ENCODE results near the gene SLC25A23. TPM values are rescaled to one million over a fixed set of nuclear protein-coding genes. Genes with fewer than 3 reads are reported as not detected.

SLC25A23 gene
- total and polyA plus RNA-seq, 2 donors (not counting 1 experiment from before 2014, with no cell fraction given) = 9.3 to 25.3 TPM

DNA sequence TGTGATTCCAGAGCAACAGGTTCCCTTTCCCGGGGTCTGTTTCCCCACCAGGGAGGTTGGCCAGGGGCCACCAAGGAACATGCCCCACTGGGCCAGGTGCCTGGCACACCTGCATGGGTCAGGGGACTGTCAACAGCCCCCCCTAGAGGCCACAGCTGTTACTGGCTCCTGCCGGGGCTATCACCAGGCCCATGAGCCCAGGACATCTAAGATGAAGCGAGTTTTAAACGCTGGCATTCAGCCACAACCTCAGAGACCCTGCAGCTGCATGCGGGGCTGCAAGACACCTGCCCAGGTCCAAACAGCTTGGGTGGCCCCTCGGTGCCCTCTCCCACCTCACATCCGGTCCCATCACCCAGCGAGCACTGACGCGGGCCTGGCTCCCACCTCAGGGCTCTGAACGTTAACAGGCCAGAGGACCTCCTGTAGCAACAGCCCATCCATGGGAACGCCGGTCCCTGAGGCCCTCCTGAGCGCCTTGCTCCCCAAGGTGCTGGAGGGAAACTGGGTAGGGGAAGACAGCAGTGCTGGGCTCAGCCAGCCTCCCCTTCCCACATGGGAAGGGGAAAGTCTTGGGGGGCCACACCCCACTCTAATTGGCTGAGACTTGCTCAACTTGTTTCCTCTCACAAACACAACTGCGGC is 47.0 kb downstream of the SLC25A23 start:
- Histone ChIP-seq H3K79me2 (ENCODE audit: control insufficient read depth, insufficient read depth, low read length) (no peaks in the 10 kb centered on the region), H3K9me3 (ENCODE audit: control extremely low read depth in 1 of 3, control insufficient read depth in 2 of 3, insufficient read depth in 1 of 3, low read length in 2 of 3) (no peaks in the 10 kb centered on the region), H3K4me2 (replicated peaks; ENCODE audit: low read depth, low read length, poor library complexity, severe bottlenecking) (no peak overlapping the region), H4K20me1 (ENCODE audit: control insufficient read depth, insufficient read depth, low read length, poor library complexity, severe bottlenecking) (peaks cover 36% of the 10 kb centered on the region), H2AFZ (ENCODE audit: insufficient read depth, low read depth, low read length, poor library complexity, severe bottlenecking) (no peak overlapping the region), H3K27me3 (replicated peaks in 1 of 4; ENCODE audit: control extremely low read depth in 1 of 4, control insufficient read depth in 3 of 4, insufficient read depth in 4 of 4, low read length in 3 of 4) (no peaks in the 10 kb centered on the region), H3K4me3 (ENCODE audit: control extremely low read depth in 1 of 5, extremely low read depth in 1 of 5, insufficient read depth in 1 of 5, low read depth in 2 of 5, low read length in 4 of 5) (no peak overlapping the region), H3K4me1 (ENCODE audit: control insufficient read depth in 2 of 2, insufficient read depth in 2 of 2, low read length in 2 of 2) (no peaks in the 10 kb centered on the region), H3K27ac (ENCODE audit: low read length in 2 of 2) (no peak overlapping the region), H3K36me3 (replicated peaks in 1 of 2; ENCODE audit: control extremely low read depth in 1 of 2, control insufficient read depth in 1 of 2, extremely low read depth in 1 of 2, insufficient read depth in 2 of 2, low read length in 1 of 2) (peaks cover 0 to 35% of the 10 kb centered on the region in 2 experiments), H3K9ac (ENCODE audit: low read length) (no peak overlapping the region)
- Mint-ChIP-seq H3K4me1 (no peaks in the 10 kb centered on the region), H3K9me3 (ENCODE audit: insufficient read depth) (no peaks in the 10 kb centered on the region), H3K27me3 (no peaks in the 10 kb centered on the region), H3K27ac (no peak overlapping the region), H3K4me3 (no peak overlapping the region)
- DNase-seq (peak; percentile 56), ATAC-seq (ENCODE audit: low read depth) (peak; percentile 61)
- intact Hi-C loops (cut with micrococcal nuclease) = no loop called here
- WGBS (ENCODE audit: insufficient coverage) = 81% methylated on average over 13 of the region's 15 CpGs
- TF ChIP-seq, protein P1, sequence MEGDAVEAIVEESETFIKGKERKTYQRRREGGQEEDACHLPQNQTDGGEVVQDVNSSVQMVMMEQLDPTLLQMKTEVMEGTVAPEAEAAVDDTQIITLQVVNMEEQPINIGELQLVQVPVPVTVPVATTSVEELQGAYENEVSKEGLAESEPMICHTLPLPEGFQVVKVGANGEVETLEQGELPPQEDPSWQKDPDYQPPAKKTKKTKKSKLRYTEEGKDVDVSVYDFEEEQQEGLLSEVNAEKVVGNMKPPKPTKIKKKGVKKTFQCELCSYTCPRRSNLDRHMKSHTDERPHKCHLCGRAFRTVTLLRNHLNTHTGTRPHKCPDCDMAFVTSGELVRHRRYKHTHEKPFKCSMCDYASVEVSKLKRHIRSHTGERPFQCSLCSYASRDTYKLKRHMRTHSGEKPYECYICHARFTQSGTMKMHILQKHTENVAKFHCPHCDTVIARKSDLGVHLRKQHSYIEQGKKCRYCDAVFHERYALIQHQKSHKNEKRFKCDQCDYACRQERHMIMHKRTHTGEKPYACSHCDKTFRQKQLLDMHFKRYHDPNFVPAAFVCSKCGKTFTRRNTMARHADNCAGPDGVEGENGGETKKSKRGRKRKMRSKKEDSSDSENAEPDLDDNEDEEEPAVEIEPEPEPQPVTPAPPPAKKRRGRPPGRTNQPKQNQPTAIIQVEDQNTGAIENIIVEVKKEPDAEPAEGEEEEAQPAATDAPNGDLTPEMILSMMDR (IDR thresholded peaks at IDR 0.05) = peak; percentile 53
- no peak for TF ChIP-seq EZH2 (IDR thresholded peaks at IDR 0.05; ENCODE audit: borderline replicate concordance, insufficient read depth, low read depth, low read length, poor library complexity, severe bottlenecking)
- POLR2A ChIA-PET = no interaction called here
- CTCF ChIA-PET = no interaction called here

DNA sequence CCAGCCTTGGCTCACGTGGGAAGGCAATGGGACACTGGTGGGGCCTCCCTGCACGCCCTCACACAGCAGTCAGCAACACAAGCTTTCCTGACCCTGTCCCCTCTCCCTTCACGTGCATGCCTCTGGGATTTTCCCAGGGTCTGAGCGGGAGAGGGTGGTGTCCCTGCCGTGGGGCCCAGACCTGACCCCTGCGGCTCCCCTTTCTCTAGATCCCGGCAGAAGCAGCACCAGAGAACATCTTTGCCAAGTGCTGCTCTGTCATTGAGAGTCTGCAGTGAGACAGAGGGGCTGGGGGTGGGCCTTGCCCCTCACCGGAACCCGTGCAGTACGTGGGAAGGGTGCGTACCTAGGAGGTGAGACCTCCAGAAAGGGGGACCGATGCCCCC is 47.5 kb downstream of the SLC25A23 start:
- CTCF ChIA-PET = no interaction called here
- H3K4me3 Mint-ChIP-seq = no peak overlapping the region
- WGBS (ENCODE audit: insufficient coverage) = 85% methylated on average over 12 of the region's 12 CpGs

More for the DNA sequence above, 47.5 kb downstream of the SLC25A23 start:
- no peak overlapping the region for H3K4me2 ChIP-seq (replicated peaks; ENCODE audit: low read depth, low read length, poor library complexity, severe bottlenecking)
- no peak overlapping the region for H3K9ac ChIP-seq (ENCODE audit: low read length)
- H4K20me1 ChIP-seq (ENCODE audit: control insufficient read depth, insufficient read depth, low read length, poor library complexity, severe bottlenecking) = peaks cover 31% of the 10 kb centered on the region
- no peaks in the 10 kb centered on the region for H3K27me3 ChIP-seq (replicated peaks in 1 of 4; ENCODE audit: control extremely low read depth in 1 of 4, control insufficient read depth in 3 of 4, insufficient read depth in 4 of 4, low read length in 3 of 4)
- no peaks in the 10 kb centered on the region for H3K27me3 Mint-ChIP-seq
- H3K27ac Mint-ChIP-seq = no peak overlapping the region
- no peak for TF ChIP-seq EZH2 (IDR thresholded peaks at IDR 0.05; ENCODE audit: borderline replicate concordance, insufficient read depth, low read depth, low read length, poor library complexity, severe bottlenecking)
- TF ChIP-seq, protein P1 (IDR thresholded peaks at IDR 0.05) = no peak
- no peak for DNase-seq
- no peaks in the 10 kb centered on the region for H3K9me3 ChIP-seq (ENCODE audit: control extremely low read depth in 1 of 3, control insufficient read depth in 2 of 3, insufficient read depth in 1 of 3, low read length in 2 of 3)
- no peak for ATAC-seq (ENCODE audit: low read depth)
- H3K4me1 ChIP-seq (ENCODE audit: control insufficient read depth in 2 of 2, insufficient read depth in 2 of 2, low read length in 2 of 2) = no peaks in the 10 kb centered on the region
- intact Hi-C loops (cut with micrococcal nuclease) = no loop called here
- H2AFZ ChIP-seq (ENCODE audit: insufficient read depth, low read depth, low read length, poor library complexity, severe bottlenecking) = no peak overlapping the region
- POLR2A ChIA-PET = no interaction called here
- no peak overlapping the region for H3K4me3 ChIP-seq (ENCODE audit: control extremely low read depth in 1 of 5, extremely low read depth in 1 of 5, insufficient read depth in 1 of 5, low read depth in 2 of 5, low read length in 4 of 5)
- H3K4me1 Mint-ChIP-seq = no peaks in the 10 kb centered on the region
- no peaks in the 10 kb centered on the region for H3K9me3 Mint-ChIP-seq (ENCODE audit: insufficient read depth)
- no peaks in the 10 kb centered on the region for H3K79me2 ChIP-seq (ENCODE audit: control insufficient read depth, insufficient read depth, low read length)
- H3K36me3 ChIP-seq (replicated peaks in 1 of 2; ENCODE audit: control extremely low read depth in 1 of 2, control insufficient read depth in 1 of 2, extremely low read depth in 1 of 2, insufficient read depth in 2 of 2, low read length in 1 of 2) = peaks cover 0 to 30% of the 10 kb centered on the region in 2 experiments
- no peak overlapping the region for H3K27ac ChIP-seq (ENCODE audit: low read length in 2 of 2)

All from B cell (primary cell).